OCI-LY7 (cell line): ENCODE measurements around the gene ATF1.

Experiments
- EZH2phosphoT487 ChIP-seq: fragments of 200-600 bp; sonication (generic); IDR thresholded peaks from 2 replicates; pipeline ENCODE4 v1.6.1; 2018; ENCODE audit warnings: low read depth, borderline replicate concordance, mild to moderate bottlenecking, mixed run types, antibody characterized with exemption, low read length, moderate library complexity, mixed read lengths
- TF ChIP-seq, protein P1 (sequence below): fragments of 200-600 bp; sonication (generic); conservative IDR thresholded peaks from 2 replicates; pipeline ENCODE4 v1.5.1; 2014; ENCODE audit warnings: mild to moderate bottlenecking, antibody characterized with exemption, low read length, moderate library complexity, mixed read lengths

DNA sequence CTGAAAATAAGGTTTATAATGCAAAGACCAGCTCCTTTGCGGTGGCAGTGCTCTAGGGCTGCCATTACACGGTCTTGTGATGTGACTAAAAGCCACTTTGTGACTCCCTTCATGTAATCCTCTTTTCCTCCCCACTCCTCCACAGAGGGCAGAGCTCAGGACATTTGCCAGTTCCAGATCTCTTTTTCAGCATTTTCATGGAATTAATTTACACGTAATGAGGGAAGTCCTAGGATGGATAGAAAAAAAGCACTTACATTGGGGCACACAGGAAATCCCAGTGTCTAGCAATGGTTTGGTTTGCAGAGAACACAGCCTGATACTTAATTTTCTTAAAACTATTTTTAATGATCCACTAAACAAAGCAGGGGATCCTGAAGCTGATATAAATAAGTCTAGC lies 17.5 kb upstream of the ATF1 start:
- TF ChIP-seq, protein P1, sequence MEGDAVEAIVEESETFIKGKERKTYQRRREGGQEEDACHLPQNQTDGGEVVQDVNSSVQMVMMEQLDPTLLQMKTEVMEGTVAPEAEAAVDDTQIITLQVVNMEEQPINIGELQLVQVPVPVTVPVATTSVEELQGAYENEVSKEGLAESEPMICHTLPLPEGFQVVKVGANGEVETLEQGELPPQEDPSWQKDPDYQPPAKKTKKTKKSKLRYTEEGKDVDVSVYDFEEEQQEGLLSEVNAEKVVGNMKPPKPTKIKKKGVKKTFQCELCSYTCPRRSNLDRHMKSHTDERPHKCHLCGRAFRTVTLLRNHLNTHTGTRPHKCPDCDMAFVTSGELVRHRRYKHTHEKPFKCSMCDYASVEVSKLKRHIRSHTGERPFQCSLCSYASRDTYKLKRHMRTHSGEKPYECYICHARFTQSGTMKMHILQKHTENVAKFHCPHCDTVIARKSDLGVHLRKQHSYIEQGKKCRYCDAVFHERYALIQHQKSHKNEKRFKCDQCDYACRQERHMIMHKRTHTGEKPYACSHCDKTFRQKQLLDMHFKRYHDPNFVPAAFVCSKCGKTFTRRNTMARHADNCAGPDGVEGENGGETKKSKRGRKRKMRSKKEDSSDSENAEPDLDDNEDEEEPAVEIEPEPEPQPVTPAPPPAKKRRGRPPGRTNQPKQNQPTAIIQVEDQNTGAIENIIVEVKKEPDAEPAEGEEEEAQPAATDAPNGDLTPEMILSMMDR: no peak
- no peak for TF ChIP-seq EZH2phosphoT487
